Measurements from ENCODE around the gene KAT6B.
"Not testable (repeated sequence)": the region's sequence is repeated elsewhere in the genome, so short reads cannot be mapped to it uniquely, and the experiment has no call there.

KAT6B gene

DNA sequence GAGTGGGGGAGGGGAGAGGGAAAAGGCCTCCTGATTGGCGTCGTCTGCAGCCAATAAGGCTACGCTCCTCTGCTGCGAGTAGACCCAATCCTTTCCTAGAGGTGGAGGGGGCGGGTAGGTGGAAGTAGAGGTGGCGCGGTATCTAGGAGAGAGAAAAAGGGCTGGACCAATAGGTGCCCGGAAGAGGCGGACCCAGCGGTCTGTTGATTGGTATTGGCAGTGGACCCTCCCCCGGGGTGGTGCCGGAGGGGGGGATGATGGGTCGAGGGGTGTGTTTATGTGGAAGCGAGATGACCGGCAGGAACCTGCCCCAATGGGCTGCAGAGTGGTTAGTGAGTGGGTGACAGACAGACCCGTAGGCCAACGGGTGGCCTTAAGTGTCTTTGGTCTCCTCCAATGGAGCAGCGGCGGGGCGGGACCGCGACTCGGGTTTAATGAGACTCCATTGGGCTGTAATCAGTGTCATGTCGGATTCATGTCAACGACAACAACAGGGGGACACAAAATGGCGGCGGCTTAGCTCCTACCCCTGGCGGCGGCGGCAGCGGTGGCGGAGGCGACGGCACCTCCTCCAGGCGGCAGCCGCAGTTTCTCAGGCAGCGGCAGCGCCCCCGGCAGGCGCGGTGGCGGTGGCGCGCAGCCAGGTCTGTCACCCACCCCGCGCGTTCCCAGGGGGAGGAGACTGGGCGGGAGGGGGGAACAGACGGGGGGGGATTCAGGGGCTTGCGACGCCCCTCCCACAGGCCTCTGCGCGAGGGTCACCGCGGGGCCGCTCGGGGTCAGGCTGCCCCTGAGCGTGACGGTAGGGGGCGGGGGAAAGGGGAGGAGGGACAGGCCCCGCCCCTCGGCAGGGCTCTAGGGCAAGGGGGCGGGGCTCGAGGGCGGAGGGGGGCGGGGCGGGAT lies at the start of gene KAT6B:
Gene KAT6B (plus strand): TSS at position 459 of the 903 bp plus-strand sequence. CDS start 16,258 bp downstream, outside the sequence.
- DNase-seq (ENCODE audit: low read depth, low spot score) = peak; percentile 100

DNA sequence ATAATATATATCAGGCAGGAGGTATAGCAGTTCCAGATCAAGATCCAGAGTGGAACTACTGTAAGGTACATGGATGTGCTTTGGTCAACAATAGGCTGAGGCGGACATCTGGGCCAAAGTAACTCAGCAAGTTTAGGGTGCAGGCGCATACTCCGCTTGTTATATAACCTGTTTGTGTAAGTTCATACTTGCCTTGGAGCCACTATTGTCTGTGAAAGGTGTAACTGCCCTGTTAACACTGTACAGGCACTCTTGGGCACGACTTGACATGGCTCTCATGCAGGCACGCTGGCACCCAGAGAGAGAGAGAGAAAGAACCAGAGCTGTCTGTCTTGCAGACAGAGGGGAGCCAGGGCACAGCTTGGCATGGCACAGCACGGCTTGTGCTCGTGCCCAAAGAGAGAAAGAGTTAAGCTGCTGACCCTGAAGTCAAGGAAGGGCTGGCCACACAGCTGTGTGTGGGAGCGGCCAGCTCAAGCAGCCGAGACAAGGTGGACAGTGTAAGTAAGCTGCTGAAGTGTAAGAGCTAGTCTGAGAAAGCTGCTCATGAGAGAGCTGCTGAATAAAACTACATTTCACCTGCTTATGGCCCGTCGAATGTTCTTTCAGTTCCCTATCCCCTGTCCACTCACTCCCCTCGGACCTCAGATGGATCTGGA lies 47.8 kb upstream of the KAT6B start:
- no peak for DNase-seq (ENCODE audit: low read depth, low spot score)

GRCh38 chr10:74781870-74782269 lies 44.5 kb upstream of the KAT6B start:
- DNase-seq (ENCODE audit: low read depth, low spot score) = not testable (repeated sequence)

DNA sequence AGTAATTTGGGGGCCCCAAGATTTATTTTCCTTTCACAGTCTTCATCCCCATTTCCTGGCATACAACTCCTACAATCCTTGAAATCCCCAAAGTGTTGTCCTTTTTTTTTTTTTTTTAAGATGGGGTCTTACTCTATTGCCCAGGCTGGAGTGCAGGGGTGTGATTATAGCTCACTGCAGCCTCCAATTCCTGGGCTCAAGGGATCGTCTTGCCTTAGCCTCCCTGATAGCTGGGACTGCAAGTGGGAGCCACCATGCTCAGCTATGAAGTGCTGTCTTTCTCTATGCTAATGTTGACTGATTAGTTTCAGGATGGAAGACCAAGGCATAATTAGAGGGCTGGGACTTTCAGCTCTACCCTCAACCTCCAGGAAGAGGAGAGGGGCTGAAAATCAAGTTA lies 41.9 kb upstream of the KAT6B start:
- no peak for DNase-seq (ENCODE audit: low read depth, low spot score)

- DNase-seq (ENCODE audit: low read depth, low spot score) = no peak
Observed at GRCh38 chr10:74786126-74786525, 40.3 kb upstream of the KAT6B start.

DNA sequence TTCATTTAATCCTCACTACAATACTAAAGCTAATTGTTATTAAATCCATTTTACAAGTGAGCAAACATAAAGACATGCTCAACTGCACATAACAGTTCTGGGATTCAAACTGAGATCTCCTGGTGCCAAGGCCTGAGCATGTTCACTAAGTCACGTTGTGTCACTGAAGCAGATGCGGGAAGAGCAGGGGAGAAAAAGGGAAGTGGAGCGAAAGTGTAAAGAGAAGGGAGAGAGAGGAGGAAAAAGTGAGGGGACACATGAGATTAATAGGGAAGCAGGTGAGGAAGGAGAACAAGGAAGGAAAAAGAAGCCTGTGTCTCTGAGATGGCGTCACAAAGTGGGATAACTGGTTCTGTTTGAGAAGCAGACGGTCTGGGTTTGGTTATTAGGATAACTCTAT lies 38.9 kb upstream of the KAT6B start:
- DNase-seq (ENCODE audit: low read depth, low spot score) = no peak

DNA sequence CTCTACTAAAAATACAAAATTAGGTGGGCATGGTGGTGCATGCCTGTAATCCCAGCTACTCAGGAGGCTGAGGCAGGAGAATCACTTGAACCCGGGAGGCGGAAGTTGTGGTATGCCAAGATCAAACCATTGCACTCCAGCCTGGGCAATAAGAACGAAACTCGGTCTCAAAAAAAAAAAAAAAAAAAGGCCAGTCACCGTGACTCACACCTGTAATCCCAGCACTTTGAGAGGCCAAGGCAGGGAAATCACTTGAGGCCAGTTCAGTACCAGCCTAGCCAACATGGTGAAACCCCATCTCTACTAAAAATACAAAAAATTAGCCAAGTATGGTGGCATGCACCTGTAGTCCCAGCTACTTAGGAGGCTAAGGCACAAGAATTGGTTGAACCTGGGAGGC lies 34.4 kb upstream of the KAT6B start:
- not testable (repeated sequence) for DNase-seq (ENCODE audit: low read depth, low spot score)

DNA sequence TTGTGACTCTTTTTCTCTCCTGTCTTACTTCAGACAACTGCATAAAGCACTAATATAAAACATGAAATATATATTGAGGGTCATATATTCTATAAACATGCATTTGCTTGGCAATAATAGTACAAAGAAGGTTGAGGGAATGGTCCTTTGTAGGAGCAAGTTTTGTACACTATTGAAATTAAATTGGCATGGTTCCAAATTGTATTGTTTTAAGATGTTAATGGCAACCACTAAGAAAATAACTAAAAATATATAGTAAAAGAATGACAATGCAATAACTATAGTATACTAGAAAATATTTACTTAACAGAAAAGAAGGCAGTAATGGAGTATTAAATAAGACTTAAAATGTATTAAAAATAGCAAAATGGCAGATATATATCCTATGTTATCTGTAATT lies 33.7 kb upstream of the KAT6B start:
- no peak for DNase-seq (ENCODE audit: low read depth, low spot score)

DNA sequence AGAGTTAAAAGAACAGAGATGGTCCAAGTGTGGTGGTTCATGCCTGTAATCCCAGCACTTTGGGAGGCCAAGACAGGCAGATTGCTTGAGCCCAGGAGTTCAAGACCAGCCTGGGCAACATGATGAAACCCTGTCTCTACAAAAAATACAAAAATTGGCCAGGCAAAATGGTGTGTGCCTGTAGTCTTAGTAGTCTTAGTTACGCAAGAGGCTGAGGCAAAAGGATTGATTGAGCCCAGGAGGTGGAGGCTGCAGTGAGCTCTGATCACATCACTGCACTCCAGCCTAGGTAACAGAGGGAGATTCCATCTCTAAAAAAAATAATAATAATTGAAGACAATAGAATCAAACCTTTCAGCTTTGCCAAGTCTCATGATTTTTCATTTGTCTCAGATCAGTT lies 33.2 kb upstream of the KAT6B start:
- DNase-seq (ENCODE audit: low read depth, low spot score) = not testable (repeated sequence)

- no peak for DNase-seq (ENCODE audit: low read depth, low spot score)
Observed at GRCh38 chr10:74794531-74794930, 31.9 kb upstream of the KAT6B start.

GRCh38 chr10:74797550-74797949 lies 28.9 kb upstream of the KAT6B start:
- DNase-seq (ENCODE audit: low read depth, low spot score) = no peak

DNA sequence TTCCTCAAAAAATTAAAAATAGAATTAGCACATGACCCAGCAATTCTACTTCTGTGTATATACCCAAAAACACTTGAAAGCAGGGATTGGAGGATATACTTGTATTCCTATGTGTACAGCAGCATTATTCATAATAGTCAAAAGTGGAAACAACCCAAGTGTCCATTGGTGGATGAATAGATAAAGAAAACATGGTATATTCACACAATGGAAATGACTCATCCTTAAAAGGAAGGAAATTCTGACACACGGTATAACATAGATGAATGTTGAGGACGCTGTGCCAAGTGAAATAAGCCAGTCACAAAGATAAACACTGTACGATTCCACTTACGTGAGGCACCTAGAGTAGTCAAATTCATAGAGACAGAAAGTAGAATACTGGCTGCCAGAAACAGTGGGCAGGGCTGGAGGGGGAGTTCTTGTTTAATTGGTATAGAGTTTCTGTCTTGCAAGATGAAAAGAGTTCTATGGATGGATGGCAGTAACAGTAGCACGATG lies 26.6 kb upstream of the KAT6B start:
- no peak for DNase-seq (ENCODE audit: low read depth, low spot score)

DNA sequence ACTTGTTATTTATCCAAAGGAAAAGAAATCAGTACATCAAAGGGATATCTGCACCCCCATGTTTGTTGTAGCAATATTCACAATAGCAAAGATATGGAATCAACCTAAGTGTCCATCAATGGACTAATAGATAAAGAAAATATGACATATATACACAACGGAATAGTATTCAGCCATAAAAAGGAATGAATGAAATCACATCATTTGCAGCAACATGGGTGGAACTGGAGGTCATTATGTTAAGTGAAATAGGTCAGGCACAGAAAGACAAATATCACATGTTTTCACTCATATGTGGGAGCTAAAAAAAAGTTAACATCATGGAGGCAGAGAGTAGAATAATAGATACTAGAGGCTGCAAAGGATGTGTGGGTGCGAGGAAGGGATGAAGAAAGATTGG lies 25.0 kb upstream of the KAT6B start:
- no peak for DNase-seq (ENCODE audit: low read depth, low spot score)

- DNase-seq (ENCODE audit: low read depth, low spot score) = no peak
Observed at GRCh38 chr10:74808501-74808900, 17.9 kb upstream of the KAT6B start.

DNA sequence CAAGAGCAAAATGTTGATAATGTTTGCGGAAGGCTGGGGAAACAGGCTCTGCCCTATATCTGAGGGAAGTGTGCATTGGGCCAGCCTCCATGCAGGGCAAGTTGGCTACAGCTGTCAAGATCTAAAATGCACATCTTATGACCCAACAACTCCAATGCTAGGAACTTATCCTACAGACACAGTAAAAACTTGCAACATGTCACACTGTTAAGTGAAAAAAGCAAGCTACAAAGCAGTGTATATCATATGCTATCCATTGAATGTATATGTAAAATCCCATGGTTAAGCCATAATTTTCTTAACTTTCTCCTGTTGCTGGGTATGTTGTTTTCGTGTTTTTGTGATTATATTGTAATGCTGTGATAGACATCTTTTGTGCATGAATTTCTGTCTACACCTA lies 16.3 kb upstream of the KAT6B start:
- no peak for DNase-seq (ENCODE audit: low read depth, low spot score)

DNA sequence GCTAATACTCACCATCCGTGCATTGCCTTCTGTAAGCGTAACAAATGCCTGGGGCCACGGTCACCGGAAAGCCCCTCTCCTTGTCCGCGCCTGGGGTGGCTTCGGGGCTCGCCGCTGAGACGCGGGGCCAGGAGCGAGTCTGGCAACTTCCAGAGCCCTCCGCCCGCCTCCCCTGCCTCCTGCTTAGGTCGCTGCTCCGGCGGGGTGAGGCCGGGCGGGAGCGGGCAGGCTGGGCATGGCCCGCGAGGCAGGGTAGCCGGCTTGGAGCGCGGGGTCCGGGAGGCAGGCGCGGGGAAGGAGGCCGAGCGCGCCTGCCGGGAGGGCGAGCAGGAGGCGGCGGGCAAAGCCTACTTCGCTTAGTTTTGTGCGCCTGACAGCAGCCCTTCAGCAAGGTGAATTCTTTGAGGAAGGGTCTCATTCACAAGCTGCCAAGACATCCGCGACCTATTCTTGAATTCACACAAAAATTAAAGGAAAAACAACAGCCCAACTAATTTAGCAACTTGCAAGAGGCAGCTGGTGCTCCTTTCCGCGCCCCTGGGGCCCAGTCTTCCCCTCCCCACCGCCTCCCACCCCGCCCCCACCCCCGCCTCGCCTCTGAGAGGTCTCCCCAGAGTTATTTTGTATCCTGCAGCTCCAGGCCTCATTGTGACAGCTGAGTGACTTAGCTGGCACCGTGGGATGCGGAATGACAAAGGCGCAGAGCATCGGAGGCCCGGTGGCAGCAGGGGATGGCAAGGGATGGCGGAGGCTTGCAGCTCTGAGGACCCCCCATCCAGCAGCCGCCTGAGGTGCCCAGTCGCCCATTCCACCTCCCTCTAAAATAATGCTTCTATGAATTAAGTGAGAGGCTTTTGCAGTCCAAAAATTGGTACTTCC lies 12.8 kb upstream of the KAT6B start:
- DNase-seq (ENCODE audit: low read depth, low spot score) = no peak

DNA sequence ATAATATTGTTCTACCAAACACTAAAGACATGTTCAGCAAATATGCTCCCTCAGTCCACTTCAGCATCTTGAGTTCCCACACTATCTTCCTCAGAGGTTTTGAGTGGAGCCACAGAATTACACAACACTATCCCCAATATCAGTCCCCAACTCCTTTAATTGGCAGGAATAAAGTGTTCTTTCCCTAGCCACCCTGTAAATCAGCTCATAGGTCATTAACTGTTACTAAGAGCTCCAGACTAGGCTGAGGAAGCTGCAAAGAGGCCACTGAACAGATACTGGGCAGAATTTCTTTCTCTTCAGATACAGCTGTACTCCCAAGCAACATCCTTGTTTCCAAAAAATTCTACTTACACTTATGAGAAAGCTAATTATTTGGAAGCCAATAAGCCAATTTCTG lies 11.6 kb upstream of the KAT6B start:
- no peak for DNase-seq (ENCODE audit: low read depth, low spot score)

- DNase-seq (ENCODE audit: low read depth, low spot score) = no peak
Observed at GRCh38 chr10:74816824-74817498, 9.4 kb upstream of the KAT6B start.

DNA sequence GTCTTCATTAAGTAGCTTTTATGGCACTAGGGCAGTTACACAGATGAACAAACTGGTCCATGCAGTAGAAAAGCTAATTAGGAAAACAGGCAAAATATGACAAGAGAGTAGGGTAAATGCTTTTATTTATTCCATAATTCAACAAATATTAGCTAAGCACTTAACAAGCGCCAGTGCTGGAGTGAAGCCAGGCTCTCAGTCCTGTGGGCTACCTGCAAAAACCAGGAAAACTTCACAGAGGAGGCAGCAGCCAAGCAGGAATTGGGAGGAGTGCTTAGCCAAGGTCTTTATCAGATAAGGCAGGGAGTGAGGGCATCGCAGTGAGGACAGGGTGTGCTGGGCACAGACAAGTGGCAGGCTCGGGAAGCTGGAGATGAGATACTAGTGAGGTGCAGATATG lies 4.9 kb upstream of the KAT6B start:
- no peak for DNase-seq (ENCODE audit: low read depth, low spot score)

- DNase-seq (ENCODE audit: low read depth, low spot score) = no peak
Observed at GRCh38 chr10:74822101-74822500, 4.3 kb upstream of the KAT6B start.

GRCh38 chr10:74822521-74823089 lies 3.8 kb upstream of the KAT6B start:
- no peak for DNase-seq (ENCODE audit: low read depth, low spot score)

Measured in activated naive CD8-positive, alpha-beta T cell treated with anti-CD3 and anti-CD28 coated beads, Interleukin-2, amount 50 U/mL, for 16 hours (primary cell).